Mesenchymal stem cell (in vitro differentiated cells and primary cell): ENCODE results near the gene BBX.

Experiments
- DNase-seq: peaks from one replicate; pipeline ENCODE4 v3.0.0-alpha.2; 2013
- H2AFZ ChIP-seq: one replicate; pipeline ENCODE4 v1.6.1; 2013; ENCODE audit warnings: low read depth, mild to moderate bottlenecking, control low read depth, inconsistent platforms, low read length, moderate library complexity
- H2AK5ac ChIP-seq: 2 replicates; pipeline ENCODE4 v1.6.1; 2013; ENCODE audit warnings: low read length, moderate library complexity, mild to moderate bottlenecking, inconsistent platforms; ENCODE audit not compliant: severe bottlenecking
- H2BK120ac ChIP-seq: one replicate; pipeline ENCODE4 v1.6.1; 2013; ENCODE audit warnings: low read depth, mild to moderate bottlenecking, inconsistent platforms, low read length, moderate library complexity
- H2BK12ac ChIP-seq, 2 experiments: one replicate each; pipeline ENCODE4 v1.6.1; 2013; ENCODE audit warnings: inconsistent platforms in 2 of 2, low read length in 2 of 2, mild to moderate bottlenecking in 2 of 2, moderate library complexity in 2 of 2, control low read depth in 1 of 2
- H2BK15ac ChIP-seq: one replicate; pipeline ENCODE4 v1.6.1; 2013; ENCODE audit warnings: mild to moderate bottlenecking, low read depth, inconsistent platforms; ENCODE audit not compliant: poor library complexity, severe bottlenecking
- H2BK5ac ChIP-seq: 2 replicates; pipeline ENCODE4 v1.6.1; 2013; ENCODE audit warnings: low read depth, mild to moderate bottlenecking, low read length, control low read depth, inconsistent platforms; ENCODE audit not compliant: poor library complexity, severe bottlenecking
- H3K14ac ChIP-seq, 2 experiments: one replicate each; pipeline ENCODE4 v1.6.1; 2013; ENCODE audit warnings: inconsistent platforms in 2 of 2, low read length in 2 of 2, control low read depth in 1 of 2, mild to moderate bottlenecking in 1 of 2, moderate library complexity in 1 of 2
- H3K18ac ChIP-seq, 2 experiments: one replicate each; pipeline ENCODE4 v1.6.1; 2013; ENCODE audit warnings: inconsistent platforms in 2 of 2, low read length in 2 of 2, control low read depth in 1 of 2, low read depth in 1 of 2, mild to moderate bottlenecking in 1 of 2
- H3K23ac ChIP-seq, 2 experiments: one replicate each; pipeline ENCODE4 v1.6.1; 2013; ENCODE audit warnings: inconsistent platforms in 2 of 2, low read length in 2 of 2, mild to moderate bottlenecking in 2 of 2, moderate library complexity in 2 of 2, control low read depth in 1 of 2
- H3K27ac ChIP-seq: 2 replicates; pipeline ENCODE4 v1.5.1; 2013; ENCODE audit warnings: mild to moderate bottlenecking, moderate library complexity, low read length, control low read depth, inconsistent platforms; ENCODE audit not compliant: poor library complexity, severe bottlenecking
- H3K27me3 ChIP-seq, 2 experiments: 2 replicates each; pipeline versions ENCODE4 v1.6.1 to v1.7.0; 2013; ENCODE audit warnings: low read length in 2 of 2, mild to moderate bottlenecking in 2 of 2, moderate library complexity in 2 of 2, control low read depth in 1 of 2, inconsistent platforms in 1 of 2; ENCODE audit not compliant: control insufficient read depth in 1 of 2, insufficient read depth in 1 of 2
- H3K36me3 ChIP-seq, 2 experiments: 2 replicates each; pipeline versions ENCODE4 v1.6.1 to v1.7.0; 2013; ENCODE audit warnings: low read length in 2 of 2, control low read depth in 1 of 2, inconsistent platforms in 1 of 2, low read depth in 1 of 2, mild to moderate bottlenecking in 1 of 2; ENCODE audit not compliant: insufficient read depth in 2 of 2, control insufficient read depth in 1 of 2
- H3K4ac ChIP-seq, 2 experiments: one replicate each; pipeline ENCODE4 v1.6.1; 2013; ENCODE audit warnings: inconsistent platforms in 2 of 2, low read length in 2 of 2, mild to moderate bottlenecking in 2 of 2, moderate library complexity in 2 of 2, control low read depth in 1 of 2, low read depth in 1 of 2
- H3K4me1 ChIP-seq: 2 replicates; pipeline ENCODE4 v1.6.1; 2013; ENCODE audit warnings: low read depth, low read length, control low read depth; ENCODE audit not compliant: control insufficient read depth, insufficient read depth
- H3K4me2 ChIP-seq: 2 replicates; pipeline ENCODE4 v1.6.1; 2013; ENCODE audit warnings: low read length, mild to moderate bottlenecking, inconsistent platforms; ENCODE audit not compliant: poor library complexity, severe bottlenecking
- H3K4me3 ChIP-seq, 2 experiments: 2 replicates each; pipeline versions ENCODE4 v1.5.1 to v1.7.0; 2013; ENCODE audit warnings: low read length in 2 of 2, mild to moderate bottlenecking in 2 of 2, control low read depth in 1 of 2, low read depth in 1 of 2; ENCODE audit not compliant: insufficient read depth in 1 of 2
- H3K79me1 ChIP-seq: replicated peaks from 2 replicates; pipeline ENCODE4 v1.6.1; 2013; ENCODE audit warnings: mild to moderate bottlenecking, control low read depth, low read length, inconsistent platforms; ENCODE audit not compliant: poor library complexity, severe bottlenecking
- H3K9ac ChIP-seq: 2 replicates; pipeline ENCODE4 v1.7.0; 2013; ENCODE audit warnings: mild to moderate bottlenecking, low read length, moderate library complexity
- H3K9me3 ChIP-seq: 2 replicates; pipeline ENCODE4 v1.7.0; 2013; ENCODE audit warnings: mild to moderate bottlenecking, low read length; ENCODE audit not compliant: control insufficient read depth
- H4K8ac ChIP-seq: one replicate; pipeline ENCODE4 v1.6.1; 2013; ENCODE audit warnings: inconsistent platforms, mild to moderate bottlenecking, low read length, moderate library complexity
- H4K91ac ChIP-seq: one replicate; pipeline ENCODE4 v1.6.1; 2013; ENCODE audit warnings: mild to moderate bottlenecking, low read length, inconsistent platforms
- WGBS: methylation state at CpG from one replicate; pipeline ENCODE4 v1.1.7; 2013; ENCODE audit warnings: mixed read lengths; 5-methylcytosine and 5-hydroxymethylcytosine counted together

BBX gene

DNA sequence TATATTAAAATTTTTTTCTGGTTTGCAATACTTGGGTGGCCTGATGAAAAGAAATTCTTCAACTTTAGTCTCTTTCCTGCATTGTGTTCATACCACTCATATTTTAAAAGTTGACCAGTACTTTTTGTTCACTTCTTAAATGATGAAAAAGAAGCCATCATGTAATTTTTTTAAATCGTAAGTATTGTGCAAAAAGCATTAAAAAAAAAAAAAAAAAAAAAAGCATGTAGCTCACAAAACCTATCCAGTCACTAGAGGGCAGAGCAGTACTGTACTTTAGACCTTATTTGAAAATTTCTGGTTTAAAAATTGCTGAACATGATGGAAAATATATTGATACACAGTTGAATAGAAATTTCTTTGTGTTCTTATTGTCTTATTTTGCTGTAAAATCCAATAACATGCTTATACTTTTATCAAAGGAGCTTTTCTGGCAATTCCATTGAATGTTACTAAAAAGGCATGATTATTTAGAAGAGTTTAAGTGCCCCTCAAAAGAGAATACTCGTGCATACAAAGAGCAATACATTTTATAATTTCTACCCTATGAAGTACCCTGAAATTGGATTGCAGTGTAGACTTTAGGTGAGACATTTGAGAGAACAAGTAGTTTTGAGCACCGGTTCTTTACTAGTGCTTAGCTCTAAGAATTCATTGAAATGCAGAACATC is 137.7 kb downstream of the BBX start:
- DNase-seq = peak; percentile 61
- H3K36me3 ChIP-seq = no peaks in the 10 kb centered on the region
- H3K18ac ChIP-seq = no peak overlapping the region
- H3K14ac ChIP-seq = no peak overlapping the region
- no peaks in the 10 kb centered on the region for H3K27me3 ChIP-seq
- no peak overlapping the region for H4K91ac ChIP-seq
- no peak overlapping the region for H2AFZ ChIP-seq
- H3K4me1 ChIP-seq = no peaks in the 10 kb centered on the region
- H3K9ac ChIP-seq = peak overlapping the region; percentile 81
- H4K8ac ChIP-seq = no peak overlapping the region
- no peak overlapping the region for H2BK120ac ChIP-seq
- H2BK15ac ChIP-seq = no peak overlapping the region
- 91% methylated on average over 1 of the region's 3 CpGs for WGBS
- no peak overlapping the region for H3K4me2 ChIP-seq
- no peak overlapping the region for H3K4ac ChIP-seq
- H3K27ac ChIP-seq = no peak overlapping the region
- H2AK5ac ChIP-seq = no peak overlapping the region
- H2BK5ac ChIP-seq = no peak overlapping the region
- peaks cover 7% of the 10 kb centered on the region for H3K79me1 ChIP-seq
- no peaks in the 10 kb centered on the region for H3K9me3 ChIP-seq
- H3K4me3 ChIP-seq = no peak overlapping the region
- no peak overlapping the region for H3K23ac ChIP-seq
- H2BK12ac ChIP-seq = no peak overlapping the region

DNA sequence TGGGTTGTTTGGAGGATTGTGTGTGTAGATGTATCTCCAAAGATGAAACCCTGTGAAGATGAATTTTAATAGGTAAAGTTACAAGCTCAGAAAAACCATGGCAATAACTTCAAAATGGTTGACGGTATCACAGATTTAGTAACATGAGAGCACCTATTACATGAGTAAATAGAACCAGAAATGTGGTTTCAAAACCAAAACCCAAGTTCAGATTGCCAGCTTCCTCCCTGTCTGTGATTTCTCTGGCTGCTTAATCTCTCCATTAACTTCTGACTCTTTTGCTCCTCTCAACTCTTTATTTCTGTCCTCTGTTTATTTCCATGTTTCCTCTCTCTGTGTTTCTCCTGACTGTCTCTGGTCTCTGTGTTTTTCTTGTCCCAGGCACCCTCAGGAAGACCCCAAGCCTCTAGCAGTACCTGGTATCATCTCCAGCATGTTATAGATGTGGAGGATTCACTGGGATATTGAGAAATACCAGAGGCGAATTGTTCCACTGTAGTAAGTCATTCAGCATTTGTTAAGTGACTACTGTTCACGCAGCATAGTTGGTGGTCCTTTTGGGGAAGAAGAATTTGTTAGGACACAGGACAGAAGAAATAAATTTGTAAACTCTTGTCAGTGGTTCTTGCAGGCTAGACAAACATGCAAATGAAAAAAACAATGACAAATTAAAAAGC is 138.8 kb downstream of the BBX start:
- H2BK120ac ChIP-seq = no peak overlapping the region
- no peak overlapping the region for H2AK5ac ChIP-seq
- peaks cover 13% of the 10 kb centered on the region for H3K79me1 ChIP-seq
- no peak overlapping the region for H3K14ac ChIP-seq
- no peak overlapping the region for H4K8ac ChIP-seq
- WGBS = 61% methylated on average over 3 of the region's 3 CpGs
- H3K4me2 ChIP-seq = no peak overlapping the region
- DNase-seq = peak; percentile 65
- no peak overlapping the region for H2BK15ac ChIP-seq
- no peak overlapping the region for H3K23ac ChIP-seq
- H3K27me3 ChIP-seq = no peaks in the 10 kb centered on the region
- peak overlapping the region; percentile 81 for H3K9ac ChIP-seq
- H2BK5ac ChIP-seq = no peak overlapping the region
- peak overlapping the region in 1 of 2 experiments; percentile 70 for H3K4me3 ChIP-seq
- peak overlapping the region in 1 of 2 experiments; percentile 18 for H2BK12ac ChIP-seq
- H3K4ac ChIP-seq = no peak overlapping the region
- no peak overlapping the region for H3K18ac ChIP-seq
- no peaks in the 10 kb centered on the region for H3K4me1 ChIP-seq
- H3K36me3 ChIP-seq = no peaks in the 10 kb centered on the region
- no peak overlapping the region for H3K27ac ChIP-seq
- H3K9me3 ChIP-seq = no peaks in the 10 kb centered on the region
- H2AFZ ChIP-seq = no peak overlapping the region
- no peak overlapping the region for H4K91ac ChIP-seq

DNA sequence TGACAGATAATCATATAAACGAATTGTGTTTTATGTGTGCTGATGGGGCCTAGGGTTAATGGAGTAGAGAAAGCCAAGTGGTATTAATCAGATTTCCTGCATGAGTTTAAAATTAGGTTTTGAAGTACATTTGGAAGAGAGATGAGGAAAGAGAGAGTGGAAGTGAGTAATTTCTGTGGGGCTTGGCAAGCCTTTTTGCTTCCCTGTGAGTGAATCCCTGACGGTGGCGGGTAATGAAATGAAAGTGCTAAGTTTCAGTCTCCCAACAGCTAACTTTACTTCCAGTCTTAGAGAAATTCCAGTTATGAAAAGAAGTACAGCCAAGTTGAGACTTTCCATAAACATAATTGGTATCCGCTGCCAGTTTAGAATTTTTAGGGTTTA is 139.4 kb downstream of the BBX start:
- Histone ChIP-seq H4K8ac (no peak overlapping the region), H3K4me2 (no peak overlapping the region), H2BK12ac (no peak overlapping the region), H2BK5ac (no peak overlapping the region), H3K4me1 (no peaks in the 10 kb centered on the region), H2BK15ac (no peak overlapping the region), H3K4ac (no peak overlapping the region), H2AFZ (no peak overlapping the region), H2BK120ac (no peak overlapping the region), H4K91ac (no peak overlapping the region), H3K23ac (no peak overlapping the region), H3K36me3 (no peaks in the 10 kb centered on the region), H3K79me1 (peaks cover 11% of the 10 kb centered on the region), H3K4me3 (peak overlapping the region in 1 of 2 experiments; percentile 70), H2AK5ac (no peak overlapping the region), H3K27me3 (no peaks in the 10 kb centered on the region), H3K9ac (peak overlapping the region; percentile 81), H3K14ac (no peak overlapping the region), H3K9me3 (no peaks in the 10 kb centered on the region), H3K18ac (no peak overlapping the region), H3K27ac (no peak overlapping the region)
- peak; percentile 77 for DNase-seq
- WGBS = 40% methylated on average over 3 of the region's 4 CpGs

DNA sequence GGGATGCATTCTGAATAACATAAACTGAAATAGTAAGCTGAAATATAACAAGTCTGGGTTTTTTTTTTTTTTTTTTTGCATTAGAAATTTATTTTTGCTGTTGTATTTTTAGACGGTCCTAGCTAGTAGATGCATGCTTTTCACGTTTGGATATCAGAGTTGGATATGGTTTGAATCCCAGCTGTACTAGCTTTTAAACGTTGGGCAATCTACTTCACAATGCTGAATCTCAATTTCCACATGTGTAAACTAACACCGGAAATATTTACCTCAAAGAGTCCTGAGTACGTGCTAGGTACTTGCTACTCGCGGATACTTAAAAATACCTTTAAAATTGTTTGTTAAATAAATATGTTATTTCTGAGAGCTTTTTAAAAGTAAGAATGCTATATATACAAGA is 139.8 kb downstream of the BBX start:
- Histone ChIP-seq H2BK120ac (no peak overlapping the region), H3K4me1 (no peaks in the 10 kb centered on the region), H2BK12ac (no peak overlapping the region), H3K23ac (no peak overlapping the region), H3K9me3 (no peaks in the 10 kb centered on the region), H3K4ac (no peak overlapping the region), H3K9ac (peak overlapping the region; percentile 81), H3K79me1 (peaks cover 11% of the 10 kb centered on the region), H3K4me3 (peak overlapping the region in 1 of 2 experiments; percentile 70), H3K27me3 (no peaks in the 10 kb centered on the region), H3K14ac (no peak overlapping the region), H4K91ac (no peak overlapping the region), H2BK5ac (no peak overlapping the region), H2AFZ (no peak overlapping the region), H3K4me2 (no peak overlapping the region), H2BK15ac (no peak overlapping the region), H3K18ac (no peak overlapping the region), H2AK5ac (no peak overlapping the region), H4K8ac (no peak overlapping the region), H3K27ac (no peak overlapping the region), H3K36me3 (no peaks in the 10 kb centered on the region)
- DNase-seq = peak; percentile 24
- WGBS = 76% methylated on average over 5 of the region's 7 CpGs
